Stimulated activated CD4-positive, alpha-beta T cell treated with anti-CD3 and anti-CD28 coated beads, Interleukin-4, amount 100 ng/mL, for 48 hours (primary cell): ENCODE data around the gene NGRN.
"Not testable (repeated sequence)": the region's sequence is repeated elsewhere in the genome, so short reads cannot be mapped to it uniquely, and the experiment has no call there.

Experiments
- DNase-seq, 2 donors: peaks; one replicate each; pipeline ENCODE4 v3.0.0-alpha.2; 2020; ENCODE audit warnings: low read depth in 2 of 2

The NGRN gene

GRCh38 chr15:90234096-90234988 lies 31.1 kb upstream of the NGRN start, which contains the start of gene GDPGP1:
Gene GDPGP1, plus strand, starts transcription at chr15:90234209. Its CDS starts 6,700 bp downstream, at chr15:90240909.
- no peak for DNase-seq

GRCh38 chr15:90239371-90239770 lies 26.1 kb upstream of the NGRN start:
- no peak for DNase-seq

GRCh38 chr15:90240856-90241255 lies 24.6 kb upstream of the NGRN start:
- DNase-seq = no peak

GRCh38 chr15:90241343-90242192 lies 23.9 kb upstream of the NGRN start:
- DNase-seq = no peak

- no peak for DNase-seq
These were observed 21.4 kb upstream of the NGRN start for GRCh38 chr15:90243943-90244639.

GRCh38 chr15:90248789-90249202 lies 16.7 kb upstream of the NGRN start:
- no peak for DNase-seq

GRCh38 chr15:90249203-90249863 lies 16.1 kb upstream of the NGRN start, which contains the start of gene TTLL13:
Gene TTLL13, plus strand, starts transcription at chr15:90249556. Its CDS starts 1,075 bp downstream, at chr15:90250631.
- peak; percentile 83 to 85 for DNase-seq

- DNase-seq = no peak
These were observed 7.7 kb upstream of the NGRN start for GRCh38 chr15:90257776-90258175.

GRCh38 chr15:90259524-90259923 lies 5.9 kb upstream of the NGRN start:
- no peak for DNase-seq

GRCh38 chr15:90260731-90261130 lies 4.7 kb upstream of the NGRN start:
- not testable (repeated sequence) for DNase-seq

GRCh38 chr15:90261811-90262210 lies 3.7 kb upstream of the NGRN start:
- no peak for DNase-seq

- DNase-seq = no peak
These were observed 3.0 kb upstream of the NGRN start for GRCh38 chr15:90262426-90262825.

- DNase-seq = peak in 1 of 2 donors; percentile 19
These were observed 801 bp upstream of the NGRN start for GRCh38 chr15:90264671-90265070.

- DNase-seq = peak; percentile 33 to 38
These were observed 574 bp downstream of the NGRN start for GRCh38 chr15:90266061-90266431.

- peak in 1 of 2 donors; percentile 19 for DNase-seq
These were observed 1.0 kb downstream of the NGRN start for GRCh38 chr15:90266485-90266884.

- DNase-seq = no peak
These were observed 2.9 kb downstream of the NGRN start for GRCh38 chr15:90268415-90268814.

- DNase-seq = no peak
These were observed 5.2 kb downstream of the NGRN start for GRCh38 chr15:90270502-90271150.

GRCh38 chr15:90271459-90272166 lies 6.1 kb downstream of the NGRN start:
- no peak for DNase-seq

GRCh38 chr15:90278467-90278866 lies 13.0 kb downstream of the NGRN start:
- not testable (repeated sequence) for DNase-seq

- not testable (repeated sequence) for DNase-seq
These were observed 15.3 kb downstream of the NGRN start for GRCh38 chr15:90280743-90281142.
